Measurements from ENCODE around the gene CEBPE. TPM values are rescaled to one million over a fixed set of nuclear protein-coding genes. Genes with fewer than 3 reads are reported as not detected.

The CEBPE gene
- not detected in 2 replicates for total RNA-seq

DNA sequence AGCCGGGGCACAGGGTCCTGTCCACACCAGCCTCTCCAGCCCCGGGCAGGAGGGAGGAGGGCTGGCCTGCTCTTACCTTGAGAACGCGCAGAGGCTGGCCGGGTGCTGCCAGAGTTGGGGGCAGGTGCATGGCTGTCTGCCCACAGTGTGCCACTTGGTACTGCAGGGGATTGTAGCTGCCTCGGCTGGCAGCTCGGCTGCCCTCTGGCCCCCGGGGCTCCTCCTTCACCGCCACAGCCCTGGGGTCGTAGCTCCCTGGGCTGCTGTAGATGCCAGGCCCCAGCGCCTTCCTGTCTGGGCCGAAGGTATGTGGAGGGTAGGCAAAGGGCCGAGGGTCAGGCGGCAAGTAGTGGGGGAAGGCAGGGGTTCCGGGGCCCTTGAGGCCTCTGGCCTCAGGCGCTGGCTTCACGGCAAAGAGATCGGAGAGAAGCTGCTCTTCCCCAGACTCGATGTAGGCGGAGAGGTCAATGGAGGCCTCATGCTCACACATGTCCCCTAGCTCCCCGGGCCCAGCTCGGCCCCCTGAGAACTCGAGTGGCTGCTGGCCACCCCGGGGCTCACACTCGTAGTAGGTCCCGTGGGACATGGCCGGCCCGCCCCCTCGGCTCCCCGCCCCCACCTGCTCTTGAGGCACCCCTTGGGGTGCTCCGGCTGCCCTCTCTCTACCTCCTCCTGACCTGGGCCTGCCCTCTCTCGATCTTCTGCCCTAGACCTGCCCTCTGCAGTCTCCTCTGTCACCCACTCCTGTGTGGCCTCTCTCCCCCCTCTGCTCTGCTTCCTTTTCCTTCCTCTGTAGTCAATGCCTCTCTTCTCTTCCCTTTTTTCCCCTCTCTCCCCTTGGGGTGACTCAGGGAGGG lies at the start of gene CEBPE:
Gene CEBPE (minus strand): TSS at position 750 of the 857 bp plus-strand sequence. CDS start 164 bp downstream, at position 586.

DNA sequence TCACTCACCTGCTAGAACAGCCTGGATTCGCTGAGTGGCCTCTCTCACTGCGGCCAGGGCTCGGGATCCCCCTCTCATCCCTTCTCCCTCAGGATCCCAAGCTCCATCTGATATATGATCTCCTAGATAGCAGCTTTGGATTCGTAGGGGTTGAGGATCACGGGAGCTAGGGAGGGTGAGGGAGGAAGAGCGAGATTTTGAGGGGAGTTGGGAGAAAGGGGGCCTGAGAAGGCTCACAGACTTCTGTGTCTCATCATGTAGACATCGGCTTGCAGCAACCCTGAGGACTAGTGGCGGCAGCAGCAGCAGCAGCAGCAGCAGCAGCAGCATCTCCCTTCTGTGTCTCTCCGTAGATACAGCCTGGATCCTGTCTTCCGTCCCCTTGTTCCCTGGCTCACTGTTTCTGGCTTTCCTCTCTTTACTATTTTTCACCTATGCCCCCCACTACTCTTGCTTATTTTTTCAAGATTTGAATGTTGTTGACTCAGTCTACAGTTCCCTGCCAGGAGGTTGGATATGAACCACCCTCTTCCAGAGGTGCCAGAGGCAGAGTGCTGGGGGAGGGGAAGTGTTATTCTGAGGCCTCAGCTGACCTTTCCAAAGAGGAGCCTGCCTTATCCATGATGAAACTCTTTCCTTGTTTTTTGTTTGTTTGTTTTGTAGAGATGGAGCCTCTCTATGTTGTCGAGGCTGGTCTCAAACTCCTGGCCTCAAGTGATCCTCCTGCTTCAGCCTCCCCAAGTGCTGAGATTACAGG lies 14.3 kb downstream of the CEBPE start, which contains the start of gene CIROP:
Gene CIROP (minus strand): TSS at position 399 of the 757 bp plus-strand sequence. CDS start 69 bp downstream, at position 330.

DNA sequence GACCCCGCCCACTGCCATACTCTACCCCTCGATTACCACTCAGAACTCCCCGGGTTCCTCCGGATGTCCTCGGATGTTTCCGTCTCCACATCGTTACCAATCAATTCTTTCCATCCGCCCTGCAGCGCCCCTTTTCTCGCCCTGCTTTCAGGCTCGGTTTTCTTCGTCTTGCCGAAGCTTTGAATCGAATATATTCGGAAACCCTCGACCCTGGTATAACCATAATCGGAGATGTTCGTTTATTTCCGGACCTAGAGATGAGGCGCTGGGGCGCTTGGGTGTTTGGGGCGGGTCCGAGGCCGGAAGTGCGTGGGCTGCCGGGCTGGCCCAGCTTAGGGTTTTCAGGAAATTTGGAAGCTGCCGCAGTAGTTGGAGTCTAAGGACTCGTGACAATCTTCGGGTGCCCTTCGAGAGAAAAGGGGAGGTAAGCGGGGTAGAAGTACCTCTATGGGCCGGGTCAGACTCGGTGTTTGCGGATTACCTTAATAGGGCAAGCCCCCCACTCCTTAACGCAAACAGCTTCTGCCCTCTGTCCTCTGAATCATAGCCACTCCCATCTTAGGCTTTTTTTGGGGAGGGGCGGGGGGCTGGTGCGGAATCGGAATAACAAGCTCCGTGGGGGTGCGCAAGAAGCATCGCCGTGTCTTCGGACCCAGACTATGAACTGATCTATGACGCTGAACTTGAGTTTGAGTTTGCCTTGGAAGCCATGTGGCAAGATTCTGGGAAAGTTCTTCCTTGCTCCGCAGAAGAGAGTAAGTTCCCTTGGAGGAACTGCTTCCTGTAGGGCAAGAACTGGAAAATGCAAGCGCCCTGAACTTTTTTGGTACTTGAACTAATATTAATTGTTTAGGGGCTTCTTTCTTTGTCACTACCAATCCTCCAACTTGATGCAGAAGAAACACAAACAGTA lies 23.6 kb downstream of the CEBPE start, which contains the start of gene C14orf119:
Gene C14orf119 (plus strand): TSS at position 310 of the 913 bp plus-strand sequence. CDS start 2,154 bp downstream, outside the sequence.

DNA sequence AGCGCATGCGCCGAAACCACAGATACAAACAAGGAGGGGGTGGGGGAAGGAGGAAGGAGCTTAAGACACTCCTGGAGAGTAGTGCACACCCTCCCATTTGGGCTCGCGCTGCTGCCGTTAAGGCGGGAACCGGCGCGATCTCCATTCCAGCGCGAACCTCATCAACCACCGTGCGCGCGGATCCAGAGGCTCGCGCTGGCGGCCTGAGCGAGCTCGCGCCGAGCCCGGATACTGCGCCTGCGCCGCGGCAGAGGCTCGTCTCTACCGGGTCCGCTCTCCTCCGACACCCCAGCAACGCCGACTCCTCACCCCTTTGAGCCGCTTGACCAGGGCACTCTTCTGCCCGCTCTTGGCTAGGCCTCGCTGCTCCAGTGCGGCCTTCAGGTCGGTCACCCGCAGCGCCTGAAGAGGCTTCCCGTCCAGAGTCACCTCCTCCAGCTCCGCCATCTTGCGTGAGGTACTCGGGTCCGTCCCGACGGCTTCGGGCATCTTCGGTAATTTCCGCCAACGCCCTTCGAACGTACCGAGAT lies 24.3 kb downstream of the CEBPE start, which contains the start of gene ACIN1:
Gene ACIN1 (minus strand): TSS at position 471 of the 530 bp plus-strand sequence. CDS start 24 bp downstream, at position 447.

Other genes starting within 250 kb of the CEBPE start
- gene LRP10, start 247.5 kb downstream of the CEBPE start, total RNA-seq = 105 TPM in 2 replicates
- not detected in 2 replicates for gene REM2, start 236.0 kb downstream of the CEBPE start, total RNA-seq
- gene RBM23, start 200.1 kb downstream of the CEBPE start, total RNA-seq = 45.7 and 57.6 TPM in 2 replicates
- gene PRMT5, start 189.9 kb downstream of the CEBPE start, total RNA-seq = 49.0 and 58.5 TPM in 2 replicates
- 28.7 and 51.8 TPM in 2 replicates for gene HAUS4, start 162.2 kb downstream of the CEBPE start, total RNA-seq
- 25.3 and 47.4 TPM in 2 replicates for gene AJUBA, start 136.7 kb downstream of the CEBPE start, total RNA-seq
- gene C14orf93, start 109.1 kb downstream of the CEBPE start, total RNA-seq = 5.4 and 14.7 TPM in 2 replicates
- 250 and 297 TPM in 2 replicates for gene PSMB5, start 84.4 kb downstream of the CEBPE start, total RNA-seq
- gene PSMB11, start 77.0 kb downstream of the CEBPE start, total RNA-seq = not detected in 2 replicates
- 2.2 and 3.5 TPM in 2 replicates for gene CDH24, start 61.7 kb downstream of the CEBPE start, total RNA-seq
- gene ACIN1, start 24.1 kb downstream of the CEBPE start, total RNA-seq = 47.5 and 55.5 TPM in 2 replicates
- gene C14orf119, start 23.8 kb downstream of the CEBPE start, total RNA-seq = 31.9 and 46.3 TPM in 2 replicates
- gene CIROP, start 14.3 kb downstream of the CEBPE start, total RNA-seq = not detected in 2 replicates
- 4.3 and 9.8 TPM in 2 replicates for gene SLC7A8, start 64.4 kb upstream of the CEBPE start, total RNA-seq
- not detected in 2 replicates for gene RNF212B, start 118.7 kb upstream of the CEBPE start, total RNA-seq
- gene HOMEZ, start 166.9 kb upstream of the CEBPE start, total RNA-seq = 5.7 and 12.3 TPM in 2 replicates
- 3.5 and 6.6 TPM in 2 replicates for gene PPP1R3E, start 183.6 kb upstream of the CEBPE start, total RNA-seq
- 10.5 and 16.2 TPM in 2 replicates for gene BCL2L2, start 187.6 kb upstream of the CEBPE start, total RNA-seq
- gene PABPN1, start 202.2 kb upstream of the CEBPE start, total RNA-seq = 38.5 and 55.7 TPM in 2 replicates
- gene SLC22A17, start 233.6 kb upstream of the CEBPE start, total RNA-seq = 23.2 and 24.8 TPM in 2 replicates
- gene EFS, start 245.9 kb upstream of the CEBPE start, total RNA-seq = 8.6 and 12.9 TPM in 2 replicates